ENCODE data around the gene ZSCAN5A. TPM values are rescaled to one million over a fixed set of nuclear protein-coding genes. Genes with fewer than 3 reads are reported as not detected.
"Not testable (repeated sequence)": the region's sequence is repeated elsewhere in the genome, so short reads cannot be mapped to it uniquely, and the experiment has no call there.

ZSCAN5A gene
- total RNA-seq, 1 experiment from 2014 or later = 9.4 TPM

DNA sequence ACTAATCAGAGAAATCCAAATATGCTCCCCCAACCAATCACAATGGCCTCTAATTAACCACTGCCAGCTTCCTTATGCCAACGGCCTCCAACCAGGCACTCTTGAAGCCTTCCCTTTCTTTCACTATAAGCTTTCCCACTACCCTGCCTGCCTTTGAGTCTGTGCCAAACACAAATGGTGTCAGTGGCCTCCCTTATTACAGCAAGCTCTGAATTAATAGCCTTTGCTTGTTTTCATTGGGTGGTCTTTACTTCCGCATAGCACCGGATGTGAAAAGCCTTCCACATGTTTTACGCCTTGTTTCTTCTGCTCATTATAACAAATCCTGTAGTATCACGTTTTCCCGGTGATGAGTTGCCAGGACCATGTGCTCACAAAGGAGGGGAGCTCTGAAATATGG is 43.5 kb downstream of the ZSCAN5A start:
- DNase-seq (ENCODE audit: low read depth) = no peak

DNA sequence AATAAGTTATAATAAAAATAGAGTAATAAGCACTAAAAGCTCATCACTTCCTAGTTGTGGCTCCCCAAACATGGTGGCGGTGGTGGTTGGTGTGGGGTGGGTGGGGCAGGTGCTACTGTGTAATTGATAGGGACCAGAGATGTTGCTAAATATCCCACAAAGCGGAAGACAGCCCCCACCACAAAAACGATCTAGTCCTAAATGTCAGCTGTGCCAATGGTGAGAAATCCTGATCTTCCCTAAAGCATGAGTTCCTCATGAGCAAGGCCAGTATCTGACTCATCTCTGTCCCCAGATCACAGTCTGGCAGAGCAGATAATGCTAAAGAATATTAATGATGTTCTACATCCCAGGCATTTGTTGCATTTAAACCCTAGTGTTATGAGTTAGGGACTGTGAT is 44.0 kb downstream of the ZSCAN5A start:
- DNase-seq (ENCODE audit: low read depth) = peak; percentile 8

DNA sequence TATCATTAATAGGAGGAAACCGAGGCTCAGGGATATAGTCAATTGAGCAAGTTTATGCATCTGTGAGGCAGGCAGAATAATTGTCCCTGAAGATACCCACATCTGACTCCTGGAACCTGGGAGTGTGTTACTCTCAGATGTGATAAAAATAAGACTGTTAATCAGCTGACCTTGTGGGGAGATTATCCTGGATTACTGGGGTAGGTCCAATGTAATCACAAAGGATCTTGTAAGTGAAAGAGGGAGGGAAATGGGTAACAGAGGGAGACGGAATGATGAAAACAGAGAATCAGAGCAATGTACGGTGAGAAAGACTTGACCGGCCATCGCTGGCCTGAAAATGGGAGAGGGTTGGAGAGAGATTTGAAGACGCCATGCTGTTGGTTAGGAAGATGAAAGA is 45.3 kb downstream of the ZSCAN5A start:
- no peak for DNase-seq (ENCODE audit: low read depth)

DNA sequence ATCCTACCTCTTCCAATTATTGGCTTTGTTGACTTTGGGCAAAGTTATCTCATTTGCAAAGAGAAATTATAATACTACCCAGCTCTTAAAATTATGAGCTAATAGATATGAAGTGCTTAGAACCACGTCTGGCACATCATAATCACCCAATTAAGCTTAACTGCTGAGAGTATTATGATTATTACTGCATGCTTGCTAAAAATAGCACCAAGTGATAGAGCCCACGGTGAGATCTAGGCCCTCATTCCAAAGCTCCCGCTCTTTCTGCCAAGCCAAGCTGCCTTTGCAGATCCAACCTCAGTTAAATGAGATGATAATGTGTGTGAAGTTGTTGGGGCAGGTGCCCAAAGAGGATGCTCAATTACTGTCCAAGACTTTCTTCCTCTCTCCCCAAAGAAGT is 48.6 kb downstream of the ZSCAN5A start:
- DNase-seq (ENCODE audit: low read depth) = no peak

DNA sequence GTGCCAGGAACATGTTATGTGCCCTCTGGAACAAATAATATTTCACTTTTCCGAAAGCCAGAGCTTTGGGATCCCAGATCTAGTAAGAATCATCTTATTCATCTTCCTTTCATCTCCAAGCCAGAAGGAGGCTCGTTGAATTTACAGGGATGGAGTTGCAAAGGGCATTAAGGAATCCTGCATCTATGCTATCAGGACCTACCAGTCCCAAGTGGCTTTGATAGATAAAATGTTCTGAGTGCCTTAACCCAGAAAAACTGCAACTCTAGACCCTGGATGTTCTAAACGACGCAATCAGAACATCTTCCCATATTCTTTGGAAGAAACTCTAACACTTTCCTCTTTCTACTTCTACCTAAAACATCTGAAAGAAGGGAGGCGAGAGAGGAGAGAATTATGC is 51.3 kb downstream of the ZSCAN5A start:
- no peak for DNase-seq (ENCODE audit: low read depth)

DNA sequence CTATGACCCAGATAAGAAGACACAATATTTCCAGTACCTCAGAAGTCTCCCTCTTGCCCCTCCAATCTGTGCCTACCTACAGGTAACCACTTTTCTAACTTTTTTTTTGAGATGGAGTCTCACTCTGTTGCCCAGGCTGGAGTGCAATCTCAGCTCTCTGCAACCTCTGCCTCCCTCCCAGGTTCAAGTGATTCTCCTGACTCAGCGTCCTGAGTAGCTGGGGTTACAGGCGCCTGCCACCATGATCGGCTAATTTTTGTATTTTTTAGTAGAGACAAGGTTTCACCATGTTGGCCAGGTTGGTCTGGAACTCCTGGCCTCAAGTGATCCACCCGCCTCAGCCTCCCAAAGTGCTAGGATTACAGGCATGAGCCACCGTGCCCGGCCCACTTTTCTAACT is 52.7 kb downstream of the ZSCAN5A start:
- DNase-seq (ENCODE audit: low read depth) = not testable (repeated sequence)

DNA sequence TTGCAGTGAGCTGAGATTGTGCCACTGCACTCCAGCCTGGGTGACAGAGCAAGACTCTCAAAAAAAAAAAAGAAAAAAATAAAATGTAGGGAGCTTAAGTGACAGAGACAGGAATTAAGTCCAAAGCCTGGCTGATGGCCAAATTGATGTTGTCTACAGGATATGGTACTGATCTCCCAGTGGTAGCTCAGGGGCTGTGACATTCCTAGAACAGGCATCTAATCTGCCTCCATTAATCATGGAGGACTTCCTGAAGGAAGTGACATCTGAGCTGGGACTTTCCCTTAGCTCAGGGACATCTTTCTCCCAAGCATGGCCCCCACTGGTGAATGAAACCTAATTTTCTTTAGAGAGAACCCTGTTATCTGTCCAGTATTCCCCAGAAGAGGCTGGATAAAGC is 53.5 kb downstream of the ZSCAN5A start:
- peak; percentile 9 for DNase-seq (ENCODE audit: low read depth)

DNA sequence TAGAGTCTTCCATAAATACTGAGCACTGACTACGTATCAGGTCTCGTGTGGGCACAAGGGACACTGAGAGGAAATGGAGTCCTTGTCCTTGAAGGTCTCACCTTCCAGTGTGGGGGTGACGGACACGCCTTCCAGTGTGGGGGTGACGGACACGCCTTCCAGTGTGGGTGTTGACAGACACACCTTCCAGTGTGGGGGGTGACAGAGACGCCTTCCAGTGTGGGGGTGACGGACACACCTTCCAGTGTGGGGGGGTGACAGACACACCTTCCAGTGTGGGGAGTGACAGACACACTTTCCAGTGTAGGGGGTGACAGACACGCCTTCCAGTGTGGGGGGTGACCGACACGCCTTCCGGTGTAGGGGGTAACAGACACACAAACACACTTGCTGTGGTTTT is 56.4 kb downstream of the ZSCAN5A start:
- no peak for DNase-seq (ENCODE audit: low read depth)

DNA sequence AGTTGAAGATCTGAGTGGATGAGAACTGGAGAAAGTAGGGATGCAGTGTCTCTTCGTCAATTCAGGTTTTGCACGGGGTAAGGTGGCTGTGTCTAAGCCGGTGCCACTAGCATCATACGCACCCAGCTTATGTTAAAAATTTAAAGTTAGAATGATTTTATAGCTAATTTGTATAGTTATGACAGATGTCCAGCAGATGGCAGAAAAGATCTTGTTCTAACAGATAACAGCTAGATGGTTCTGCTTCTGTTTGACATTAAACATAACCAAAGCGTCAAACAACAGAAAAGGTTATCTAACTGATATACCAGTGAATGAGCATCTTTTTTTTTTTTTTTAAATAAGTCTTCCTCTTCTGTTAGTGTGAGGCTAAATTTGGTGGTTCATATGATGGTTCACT is 60.9 kb downstream of the ZSCAN5A start:
- DNase-seq (ENCODE audit: low read depth) = peak; percentile 53

DNA sequence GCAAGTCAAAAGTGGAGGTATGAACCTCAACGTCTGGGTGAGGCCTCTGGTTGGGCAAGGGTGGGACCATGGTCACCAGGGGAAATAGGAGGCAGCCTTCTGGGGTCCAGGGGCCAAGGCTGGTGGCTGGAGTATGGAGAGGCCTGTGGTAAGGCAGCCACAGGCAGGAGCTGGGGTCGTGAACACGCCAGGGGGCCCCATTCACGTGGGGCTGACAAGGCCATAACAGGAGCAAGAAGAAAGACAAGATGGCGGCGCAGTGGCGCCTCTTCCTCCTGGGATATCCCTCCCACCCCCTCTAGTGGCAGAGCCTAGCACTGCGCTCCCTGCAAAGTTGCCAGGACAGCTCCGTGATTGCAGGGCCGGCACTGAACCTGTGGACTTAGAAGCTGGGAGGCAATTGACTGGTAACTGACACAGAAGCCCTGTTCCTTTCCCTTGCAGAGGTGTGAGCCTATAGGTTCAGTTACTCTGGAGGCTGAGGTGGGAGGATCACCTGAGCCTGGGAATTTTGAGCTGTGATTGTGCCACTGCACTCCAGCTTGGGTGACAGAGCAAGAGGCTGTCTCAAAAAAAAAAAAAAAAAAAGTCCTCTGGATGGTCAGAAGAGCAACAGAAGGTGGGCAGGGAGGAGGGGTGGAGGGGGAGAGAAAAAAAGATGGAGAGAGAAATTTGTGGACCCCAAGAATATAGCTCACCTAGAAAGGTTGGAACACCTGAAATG is 61.8 kb downstream of the ZSCAN5A start:
- DNase-seq (ENCODE audit: low read depth) = peak; percentile 34

DNA sequence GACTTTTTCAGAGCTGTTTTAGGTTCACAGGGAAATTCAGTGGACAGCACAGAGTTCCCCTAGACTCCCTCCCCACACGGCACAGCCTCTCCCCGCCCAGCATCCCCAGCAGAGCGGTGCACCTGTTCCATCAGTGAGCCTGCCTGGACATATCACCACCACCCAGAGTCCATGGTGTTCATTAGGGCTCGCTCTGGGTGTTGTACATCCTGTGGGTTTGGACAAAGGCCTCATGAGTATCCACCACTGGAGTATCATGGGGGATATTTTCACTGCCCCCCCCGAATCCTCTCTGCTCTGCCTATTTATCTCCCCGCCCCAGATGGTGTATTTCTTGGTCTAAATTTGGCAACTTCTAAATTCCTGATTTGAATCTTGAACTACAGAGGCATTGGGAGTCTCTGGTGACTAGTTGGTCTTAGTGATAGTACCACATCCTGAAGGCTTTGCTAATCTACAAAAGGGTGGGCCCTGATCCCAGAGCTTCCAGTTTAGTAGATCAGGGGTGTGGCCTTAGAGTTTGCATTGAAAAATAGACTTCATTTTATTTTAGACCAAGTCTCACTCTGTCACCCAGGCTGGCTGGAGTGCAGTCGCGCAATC is 65.8 kb downstream of the ZSCAN5A start:
- DNase-seq (ENCODE audit: low read depth) = not testable (repeated sequence)

DNA sequence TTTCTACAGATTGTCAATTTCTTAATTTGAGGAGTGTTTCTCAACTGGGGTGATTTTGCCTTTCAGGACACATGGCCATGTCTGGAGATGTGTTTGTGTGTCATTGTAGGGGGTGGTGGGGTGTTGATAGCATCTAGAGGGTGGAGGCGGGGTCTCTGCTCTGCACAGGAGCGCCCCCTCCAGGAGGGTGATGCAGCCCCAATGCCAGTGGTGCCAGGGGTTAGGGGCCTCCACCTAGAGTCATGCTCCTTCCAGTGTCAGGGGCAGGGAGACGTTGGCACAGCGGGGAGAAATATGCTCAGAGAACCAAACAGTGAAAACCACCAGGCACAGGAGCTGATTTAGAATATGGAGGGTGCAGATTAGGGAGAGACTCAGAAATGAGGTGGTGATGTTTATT is 68.9 kb downstream of the ZSCAN5A start:
- not testable (repeated sequence) for DNase-seq (ENCODE audit: low read depth)

DNA sequence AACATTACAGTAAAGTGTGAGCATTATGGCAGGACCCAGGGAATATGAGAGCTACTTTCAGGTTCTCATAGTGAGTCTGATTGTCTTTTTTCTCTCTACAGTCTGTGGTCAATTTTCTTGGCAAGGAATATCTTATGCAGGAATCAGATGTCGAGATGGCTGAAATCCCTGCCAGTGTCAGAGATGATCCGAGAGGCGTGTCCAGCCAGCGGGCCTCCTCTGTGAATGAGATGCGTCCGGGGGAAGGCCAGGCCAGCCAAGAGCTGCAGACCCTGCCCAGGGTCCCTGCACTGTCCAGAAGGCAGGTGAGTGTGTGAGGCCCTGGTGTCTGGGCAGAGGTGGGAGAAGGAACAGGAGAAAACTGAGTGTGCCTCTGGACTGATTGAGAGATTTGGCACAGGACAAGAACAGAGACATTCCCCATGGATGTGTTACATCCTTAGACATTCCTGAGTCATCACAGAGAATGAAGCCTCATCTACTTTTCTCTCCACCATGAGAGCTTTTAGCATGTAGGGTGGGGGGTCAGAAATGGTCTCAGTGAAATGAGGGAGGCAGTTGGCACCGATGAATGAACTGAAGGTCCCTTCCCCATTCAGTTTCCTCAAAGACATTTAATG is 69.4 kb downstream of the ZSCAN5A start:
- DNase-seq (ENCODE audit: low read depth) = peak; percentile 4

DNA sequence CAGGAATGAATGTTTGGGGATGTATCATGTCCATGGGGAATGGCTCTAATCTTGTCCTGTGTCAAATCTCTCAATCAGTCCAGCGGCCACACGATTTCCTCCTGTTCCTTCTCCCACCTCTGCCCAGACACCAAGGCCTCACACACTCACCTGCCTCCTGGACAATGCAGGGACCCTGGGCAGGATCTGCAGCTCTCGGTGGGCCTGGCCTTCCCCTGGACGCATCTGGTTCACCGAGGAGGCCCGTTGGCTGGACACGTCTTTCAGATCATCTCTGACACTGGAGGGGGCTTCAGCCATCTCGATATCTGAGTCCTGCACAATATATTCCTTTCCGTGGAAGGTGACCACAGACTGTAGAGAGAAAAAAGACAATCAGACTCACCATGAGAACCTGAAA is 91.2 kb downstream of the ZSCAN5A start:
- no peak for DNase-seq (ENCODE audit: low read depth)

DNA sequence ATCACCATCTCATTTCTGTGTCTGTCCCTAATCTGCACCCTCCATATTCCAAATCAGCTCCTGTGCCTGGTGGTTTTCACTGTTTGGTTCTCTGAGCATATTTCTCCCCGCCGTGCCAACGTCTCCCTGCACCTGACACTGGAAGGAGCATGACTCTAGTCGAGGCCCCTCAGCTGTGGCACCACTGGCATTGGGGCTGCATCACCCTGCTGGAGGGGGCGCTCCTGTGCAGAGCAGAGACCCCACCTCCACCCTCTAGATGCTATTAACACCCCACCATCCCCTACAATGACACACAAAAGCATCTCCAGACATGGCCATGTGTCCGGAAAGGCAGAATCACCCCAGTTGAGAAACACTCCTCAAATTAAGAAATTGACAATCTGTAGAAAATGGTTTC is 91.7 kb downstream of the ZSCAN5A start:
- DNase-seq (ENCODE audit: low read depth) = no peak

DNA sequence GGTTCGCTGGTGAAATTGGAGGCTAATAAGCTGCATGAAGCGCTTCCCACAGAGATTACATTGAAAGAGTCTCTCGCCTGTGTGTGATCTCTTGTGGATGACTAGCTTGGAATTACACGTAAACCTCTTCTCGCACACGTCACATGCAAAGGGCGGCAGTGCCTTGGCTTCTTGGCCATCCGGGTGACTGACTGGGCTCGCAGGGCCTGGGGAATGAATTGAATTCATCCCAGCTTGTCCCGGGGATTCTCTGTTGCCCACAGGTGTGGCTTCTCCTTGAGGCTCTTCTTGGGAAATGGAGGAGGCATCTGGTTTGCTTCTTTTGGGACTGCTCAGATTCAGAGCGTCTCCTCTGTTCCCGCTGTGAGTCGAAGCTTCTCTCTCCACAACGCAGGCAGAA is 92.8 kb downstream of the ZSCAN5A start:
- no peak for DNase-seq (ENCODE audit: low read depth)

DNA sequence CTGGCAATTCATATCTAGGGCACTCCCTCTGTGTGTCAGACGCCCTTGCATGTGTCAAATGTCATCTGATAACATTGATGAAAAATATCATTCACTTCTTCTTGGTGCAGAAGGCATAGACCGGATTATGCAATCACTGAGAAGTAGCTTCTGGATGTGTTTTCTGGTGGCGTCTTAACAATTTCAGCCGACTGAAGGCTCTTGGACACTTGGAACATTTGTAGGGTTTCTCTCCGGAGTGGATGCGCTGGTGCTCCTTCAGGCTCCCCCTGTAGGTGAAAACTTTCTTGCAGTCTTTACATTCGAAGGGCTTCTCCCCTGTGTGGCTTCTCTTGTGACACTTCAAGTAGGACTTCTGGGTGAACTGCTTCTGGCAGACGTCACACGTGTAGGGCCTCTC is 93.2 kb downstream of the ZSCAN5A start:
- DNase-seq (ENCODE audit: low read depth) = not testable (repeated sequence)

DNA sequence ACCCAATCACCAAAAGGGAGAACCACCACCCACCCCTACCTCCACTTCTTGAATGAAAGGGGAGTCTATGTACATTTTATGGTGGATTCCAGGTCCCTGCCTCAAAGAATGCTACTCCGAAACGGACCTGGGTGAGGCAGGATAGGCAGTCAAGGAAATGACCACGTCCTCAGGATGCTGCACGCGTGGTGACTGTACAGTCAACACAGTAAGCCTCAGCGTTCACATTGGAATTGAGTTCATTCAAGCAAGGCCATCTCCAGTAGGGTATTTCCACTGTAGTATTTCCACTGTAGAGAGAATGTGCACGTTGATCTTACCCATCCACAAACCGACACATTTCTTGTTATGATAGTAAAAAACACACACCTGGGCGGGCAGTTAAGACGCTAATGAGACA is 95.7 kb downstream of the ZSCAN5A start:
- no peak for DNase-seq (ENCODE audit: low read depth)

DNA sequence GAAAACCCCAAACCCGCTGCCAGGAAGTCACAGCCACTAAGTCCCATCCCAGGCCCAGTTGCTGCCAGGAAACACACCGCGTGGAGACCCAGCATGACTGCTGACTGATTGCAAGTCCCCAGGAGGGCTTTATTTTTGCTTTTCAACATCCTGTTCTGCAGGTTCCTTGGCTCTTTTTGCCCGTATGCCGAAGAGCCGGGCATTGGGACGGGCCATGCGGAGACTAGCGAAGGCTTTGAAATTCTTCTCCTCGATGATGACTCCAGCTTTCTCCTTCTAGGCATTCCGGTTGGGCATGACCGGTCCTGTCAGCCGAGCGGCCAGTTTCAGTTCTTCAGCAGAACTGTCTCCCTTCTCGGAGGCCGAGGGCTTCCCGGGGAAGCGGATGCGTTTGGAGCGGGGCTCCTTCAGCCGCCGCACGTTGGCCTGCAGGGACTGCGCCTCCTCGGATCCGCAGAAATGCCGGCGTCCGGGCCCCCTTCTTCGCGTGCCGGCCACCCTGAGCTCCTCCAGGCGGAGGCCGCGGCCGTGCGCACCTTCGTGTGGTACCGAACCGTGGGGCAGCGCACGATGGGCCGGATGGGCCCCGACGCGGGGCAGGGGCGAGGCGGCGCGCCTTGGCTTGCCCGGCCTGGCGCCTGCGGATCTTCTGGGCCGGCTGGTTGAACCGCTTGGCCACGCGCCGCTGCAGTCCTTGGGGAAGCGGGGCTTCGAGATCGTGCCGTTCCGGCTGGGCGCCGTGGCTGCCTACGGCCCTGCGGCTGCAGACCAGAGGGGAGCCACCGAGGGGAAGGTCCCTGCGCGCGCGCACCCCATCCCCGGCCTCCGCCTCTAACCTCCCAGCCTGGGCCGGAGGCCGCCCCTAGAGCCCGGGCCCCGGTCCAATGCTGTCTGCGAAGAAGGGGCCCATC is 97.3 kb downstream of the ZSCAN5A start:
- DNase-seq (ENCODE audit: low read depth) = peak; percentile 5

DNA sequence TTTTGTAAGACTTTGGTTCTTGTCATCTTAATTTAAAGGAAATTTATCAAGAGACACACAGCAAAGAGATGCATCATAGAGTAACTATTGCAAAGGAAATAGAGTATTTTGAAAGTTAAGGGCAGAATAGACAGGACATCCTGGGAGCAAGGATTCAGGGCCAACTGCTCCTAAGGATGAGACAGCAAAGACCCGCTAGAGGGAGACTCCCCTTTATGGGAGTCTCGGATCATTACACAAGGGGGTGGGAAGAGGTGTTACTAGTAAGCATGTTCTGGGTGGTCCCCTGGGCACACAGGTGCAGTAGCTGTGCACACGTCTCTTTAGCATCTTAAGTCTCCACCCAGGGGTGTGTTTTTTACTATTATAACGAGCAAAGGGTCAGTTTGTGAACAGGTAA is 102.9 kb downstream of the ZSCAN5A start:
- no peak for DNase-seq (ENCODE audit: low read depth)

DNA sequence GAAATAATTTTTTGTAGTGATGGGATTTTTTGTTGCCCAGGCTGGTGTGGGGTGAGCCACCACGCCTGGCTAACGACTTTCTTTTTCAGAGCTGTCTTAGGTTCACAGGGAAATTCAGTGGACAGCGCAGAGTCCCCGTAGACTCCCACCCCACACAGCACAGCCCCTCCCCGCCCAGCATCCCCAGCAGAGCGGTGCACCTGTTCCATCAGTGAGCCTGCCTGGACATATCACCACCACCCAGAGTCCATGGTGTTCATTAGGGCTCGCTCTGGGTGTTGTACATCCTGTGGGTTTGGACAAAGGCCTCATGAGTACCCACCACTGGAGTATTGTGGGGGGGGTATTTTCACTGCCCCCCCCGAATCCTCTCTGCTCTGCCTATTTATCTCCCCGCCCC is 104.6 kb downstream of the ZSCAN5A start:
- DNase-seq (ENCODE audit: low read depth) = not testable (repeated sequence)

DNA sequence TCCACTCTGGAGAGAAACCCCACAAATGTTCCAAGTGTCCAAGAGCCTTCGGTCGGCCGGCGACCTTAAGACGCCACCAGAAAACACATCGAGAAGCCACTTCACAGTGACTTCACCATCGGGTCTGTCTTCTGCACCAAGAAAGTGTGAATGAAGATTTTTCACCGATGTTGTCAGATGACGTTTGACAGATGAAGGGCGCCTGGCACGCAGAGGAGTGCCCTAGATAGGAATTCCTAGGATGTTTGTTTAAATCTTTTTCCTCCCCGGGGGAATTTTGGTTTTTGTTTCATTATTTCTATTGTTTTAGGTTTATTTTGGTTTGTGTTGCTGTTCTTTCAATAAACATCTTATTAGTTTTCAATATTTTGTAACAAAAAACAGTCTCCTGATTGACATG is 105.5 kb downstream of the ZSCAN5A start:
- DNase-seq (ENCODE audit: low read depth) = no peak

Measured in M059J (cell line).